HepG2 (cell line): ENCODE results near the gene METTL26. TPM values are rescaled to one million over a fixed set of nuclear protein-coding genes. Genes with fewer than 3 reads are reported as not detected.

Experiments
- CEBPZ ChIP-seq: IDR thresholded peaks from 2 replicates; pipeline ENCODE4 v1.6.1; 2012; ENCODE audit warnings: low read length, improper control_type of control experiment
- MEIS2 ChIP-seq: sonication (generic); formaldehyde crosslinking; IDR thresholded peaks from 2 replicates; pipeline ENCODE4 v1.9.0; 2021; ENCODE audit warnings: mild to moderate bottlenecking, missing genetic modification reagents
- MTF2 ChIP-seq: sonication (generic); formaldehyde crosslinking; IDR thresholded peaks from 2 replicates; pipeline ENCODE4 v1.5.0; 2020; ENCODE audit warnings: missing genetic modification reagents, borderline replicate concordance
- RXRA ChIP-seq: sonication (generic); formaldehyde crosslinking; IDR thresholded peaks from 2 replicates; pipeline ENCODE4 v1.5.1; 2020; ENCODE audit warnings: missing genetic modification reagents
- SMAD1 ChIP-seq: sonication (generic); formaldehyde crosslinking; IDR thresholded peaks from 2 replicates; pipeline ENCODE4 v1.4.0; 2020; ENCODE audit warnings: missing genetic modification reagents, low read depth, mild to moderate bottlenecking, borderline replicate concordance
- ZBTB7A ChIP-seq: sonication (generic); formaldehyde crosslinking; IDR thresholded peaks from 2 replicates; pipeline ENCODE4 v1.8.0; 2022; ENCODE audit warnings: mild to moderate bottlenecking, missing genetic modification reagents
- ZNF142 ChIP-seq: sonication (generic); formaldehyde crosslinking; IDR thresholded peaks from 2 replicates; pipeline ENCODE4 v1.4.0; 2020; ENCODE audit warnings: missing genetic modification reagents
- ZNF280B ChIP-seq: sonication (generic); formaldehyde crosslinking; IDR thresholded peaks from 2 replicates; pipeline ENCODE4 v1.5.0; 2020; ENCODE audit warnings: missing genetic modification reagents, mild to moderate bottlenecking, borderline replicate concordance
- ZNF33A ChIP-seq: sonication (generic); formaldehyde crosslinking; IDR thresholded peaks from 2 replicates; pipeline ENCODE4 v1.5.1; 2020; ENCODE audit warnings: missing genetic modification reagents, mild to moderate bottlenecking, moderate library complexity, borderline replicate concordance
- ZNF430 ChIP-seq: sonication (generic); formaldehyde crosslinking; IDR thresholded peaks from 2 replicates; pipeline ENCODE4 v1.9.0; 2021; ENCODE audit warnings: mild to moderate bottlenecking, missing genetic modification reagents
- ZNF609 ChIP-seq: sonication (generic); formaldehyde crosslinking; IDR thresholded peaks from 2 replicates; pipeline ENCODE4 v1.4.0; 2020; ENCODE audit warnings: mild to moderate bottlenecking, missing genetic modification reagents, borderline replicate concordance
- ZNF703 ChIP-seq: sonication (generic); formaldehyde crosslinking; IDR thresholded peaks from 2 replicates; pipeline ENCODE4 v1.5.1; 2020; ENCODE audit warnings: missing genetic modification reagents, mild to moderate bottlenecking, moderate library complexity, borderline replicate concordance
- polyA plus RNA-seq, 8 experiments: library from polyadenylated mRNA; depleted of rRNA in 3 of 8; stranded (reverse) in 7 of 8; unstranded in 1 of 8; fragments of >200 nt; fragmentation: Illumina TruSeq in 4 of 8; extraction: Trizol in 4 of 8; gene quantifications; 2 replicates each; pipeline versions ENCODE4 v1.2.1 to v1.2.3, GENCODE V29; 2011 to 2016; ENCODE audit warnings: low read depth in 4 of 8, missing spikeins in 1 of 8, mixed read lengths in 1 of 8; ENCODE audit not compliant: insufficient read depth in 1 of 8
- total RNA-seq, 5 experiments: library from RNA; depleted of rRNA; stranded (reverse); fragments of >200 nt; fragmentation: Illumina TruSeq; extraction: Trizol; gene quantifications; 2 replicates each; pipeline ENCODE4 v1.2.3, GENCODE V29; 2016; ENCODE audit warnings: low read depth in 1 of 5

The METTL26 gene
- total and polyA plus RNA-seq, 2 of the 13 experiments (the other 11 are each of a cell fraction or from before 2014, with no cell fraction given) = 65.5 to 70.1 TPM

GRCh38 chr16:590188-590814 is 45.8 kb downstream of the METTL26 start (continued):
- TF ChIP-seq ZNF609 = no peak
- no peak for TF ChIP-seq ZNF33A (CRISPR knock-in tag)
- peak; percentile 18; the same call in 1 of the 2 replicates for TF ChIP-seq RXRA
- TF ChIP-seq ZNF280B (CRISPR knock-in tag) = 0 out of 2 replicates have a peak, but pooled peaks have one; percentile 21
- TF ChIP-seq ZNF703 (CRISPR knock-in tag) = 0 out of 2 replicates have a peak, but pooled peaks have one; percentile 53
- TF ChIP-seq SMAD1 (CRISPR knock-in tag) = 0 out of 2 replicates have a peak, but pooled peaks have one; percentile 44
- TF ChIP-seq ZNF430 (CRISPR knock-in tag) = no peak
- 0 out of 2 replicates have a peak, but pooled peaks have one; percentile 35 for TF ChIP-seq MEIS2 (CRISPR knock-in tag)
- 0 out of 2 replicates have a peak, but pooled peaks have one; percentile 45 for TF ChIP-seq ZNF142 (CRISPR knock-in tag)
- TF ChIP-seq MTF2 (CRISPR knock-in tag) = no peak
- TF ChIP-seq ZBTB7A = no peak
- no peak for TF ChIP-seq CEBPZ
